Transverse colon (tissue), 4 donors: ENCODE measurements around the gene LACRT. TPM values are rescaled to one million over a fixed set of nuclear protein-coding genes. Genes with fewer than 3 reads are reported as not detected.

Source experiments
- DNase-seq: peaks from one replicate; pipeline ENCODE4 v3.0.0-alpha.2; 2019
- H3K27ac ChIP-seq, 4 donors: fragments of 200-600 bp; sonication (generic); 2 replicates each; pipeline ENCODE4 v1.5.1; 2016 to 2018; ENCODE audit warnings: inconsistent platforms in 4 of 4
- H3K27me3 ChIP-seq: fragments of 200-600 bp; sonication (generic); 2 replicates; pipeline ENCODE4 v1.5.1; 2017; ENCODE audit warnings: inconsistent platforms
- H3K36me3 ChIP-seq, 4 donors: fragments of 200-600 bp; sonication (generic); 2 replicates each; pipeline ENCODE4 v1.5.1; 2017 to 2019; ENCODE audit warnings: inconsistent platforms in 4 of 4
- H3K4me1 ChIP-seq, 4 donors: fragments of 200-600 bp; sonication (generic); 2 replicates each; pipeline ENCODE4 v1.5.1; 2017 to 2020; ENCODE audit warnings: inconsistent platforms in 4 of 4
- H3K4me3 ChIP-seq, 4 donors: fragments of 200-600 bp; sonication (generic); 1 replicate in 1 of 4; 2 replicates in 3 of 4; pipeline versions ENCODE4 v1.5.1 to v1.6.1; 2017 to 2019; ENCODE audit warnings: inconsistent platforms in 4 of 4
- H3K9me3 ChIP-seq, 2 donors: fragments of 200-600 bp; sonication (generic); 2 replicates each; pipeline ENCODE4 v1.5.1; 2017 to 2019; ENCODE audit warnings: inconsistent platforms in 2 of 2
- CTCF ChIP-seq, 5 experiments: fragments of 200-600 bp in 3 of 5; fragments of 450-650 bp in 2 of 5; sonication (generic) in 3 of 5; IDR thresholded peaks; 1 replicate in 2 of 5; 2 replicates in 3 of 5; pipeline ENCODE4 v1.5.1; 2016 to 2017; ENCODE audit warnings: antibody characterized with exemption in 5 of 5, inconsistent platforms in 3 of 5, mild to moderate bottlenecking in 2 of 5, moderate library complexity in 1 of 5
- EP300 ChIP-seq: sonication (generic); formaldehyde crosslinking; IDR thresholded peaks from one replicate; pipeline ENCODE4 v1.6.1; 2017; ENCODE audit warnings: antibody characterized with exemption, low read depth
- POLR2A ChIP-seq: fragments of 450-650 bp; IDR thresholded peaks from one replicate; pipeline ENCODE4 v1.6.1; 2016; ENCODE audit warnings: antibody characterized with exemption, mild to moderate bottlenecking, moderate library complexity
- POLR2AphosphoS5 ChIP-seq, 3 donors: sonication (generic); formaldehyde crosslinking; IDR thresholded peaks; one replicate each; pipeline ENCODE4 v1.6.1; 2016; ENCODE audit warnings: antibody characterized with exemption in 3 of 3
- WGBS, 2 donors: methylation state at CpG; one replicate each; pipeline ENCODE4 v1.1.5; 2018; ENCODE audit warnings: low coverage in 1 of 2; 5-methylcytosine and 5-hydroxymethylcytosine counted together
- in situ Hi-C, 4 donors: fragments of 200-750 bp; cut with MboI; loops; one replicate each; pipeline versions ENCODE4 v1.15.0 to v1.15.1; 2017; ENCODE audit warnings: low sequenced_read_pairs in 3 of 4, low pct_ligation_motif_present in 1 of 4, low pct_unique_long_range_greater_than_20kb in 1 of 4
- intact Hi-C: fragments of 100-400 bp; cut with DNase I; formaldehyde crosslinking; loops from one replicate; pipeline ENCODE4 v1.15.1; 2023; ENCODE audit warnings: low total_unique reads
- total RNA-seq, 4 donors: library from RNA; depleted of rRNA; stranded (reverse); fragments of >200 nt; gene quantifications; one replicate each; pipeline ENCODE4 v1.1.0, GENCODE V29; 2016

Gene LACRT
- total RNA-seq, 4 donors from 2014 or later = not detected

- Histone ChIP-seq H3K27ac (no peak overlapping the region), H3K9me3 (no peaks in the 10 kb centered on the region), H3K27me3 (peaks cover 8% of the 10 kb centered on the region), H3K4me3 (no peak overlapping the region), H3K36me3 (no peaks in the 10 kb centered on the region), H3K4me1 (no peaks in the 10 kb centered on the region)
- in situ Hi-C loops (no loop called here), intact Hi-C loops (no loop called here)
- TF ChIP-seq POLR2A (no peak), CTCF (IDR thresholded peaks at IDR 0.05) (peak in 1 of 5 experiments; percentile 10)
- no peak for DNase-seq
Observed at GRCh38 chr12:54622463-54623183, 12.1 kb downstream of the LACRT start.

- in situ Hi-C loops = no loop called here
- WGBS, 2 donors = 20 to 63% methylated on average over 1 to 6 of the region's 6 CpGs
- Histone ChIP-seq H3K4me1 (no peaks in the 10 kb centered on the region), H3K4me3 (no peak overlapping the region), H3K9me3 (no peaks in the 10 kb centered on the region), H3K27ac (no peak overlapping the region), H3K27me3 (no peaks in the 10 kb centered on the region), H3K36me3 (no peaks in the 10 kb centered on the region)
- DNase-seq = no peak
- intact Hi-C loops = no loop called here
- TF ChIP-seq POLR2A (no peak), CTCF (IDR thresholded peaks at IDR 0.05) (no peak), EP300 (no peak), POLR2AphosphoS5 (IDR thresholded peaks at IDR 0.05) (no peak)
Observed at GRCh38 chr12:54616933-54617680, 17.6 kb downstream of the LACRT start.

- WGBS, 2 donors = 11 to 66% methylated on average over 1 of the region's 1 CpG
Observed at GRCh38 chr12:54612225-54612750, 22.4 kb downstream of the LACRT start.

More at GRCh38 chr12:54612225-54612750, 22.4 kb downstream of the LACRT start:
- Histone ChIP-seq H3K27me3 (no peaks in the 10 kb centered on the region), H3K4me3 (no peak overlapping the region), H3K4me1 (no peaks in the 10 kb centered on the region), H3K27ac (no peak overlapping the region), H3K36me3 (no peaks in the 10 kb centered on the region), H3K9me3 (no peaks in the 10 kb centered on the region)
- in situ Hi-C loops (no loop called here), intact Hi-C loops (no loop called here)
- TF ChIP-seq POLR2AphosphoS5 (IDR thresholded peaks at IDR 0.05) (no peak), POLR2A (no peak), CTCF (IDR thresholded peaks at IDR 0.05) (no peak), EP300 (no peak)
- no peak for DNase-seq
